K562 (cell line): ENCODE measurements around the gene ADK.

Source experiments
- BHLHE40 ChIP-seq: IDR thresholded peaks from 2 replicates; pipeline ENCODE4 v1.6.1; 2011; ENCODE audit warnings: low read length, improper control_type of control experiment
- MEF2D ChIP-seq: conservative IDR thresholded peaks from 2 replicates; pipeline ENCODE4 v1.6.1; 2016; ENCODE audit warnings: low read depth, missing genetic modification characterization, missing compliant biosample characterization
- PATZ1 ChIP-seq: fragments of 250-450 bp; sonication (Bioruptor Pico); IDR thresholded peaks from 2 replicates; pipeline ENCODE4 v1.5.0; 2020; ENCODE audit warnings: mild to moderate bottlenecking, borderline replicate concordance
- ZFP36 ChIP-seq: fragments of 150-350 bp; IDR thresholded peaks from 2 replicates; pipeline ENCODE4 v1.6.1; 2018; ENCODE audit warnings: low read length, low read depth; ENCODE audit not compliant: partially characterized antibody

- TF ChIP-seq ZFP36 (no peak), BHLHE40 (no peak), PATZ1 (CRISPR knock-in tag) (no peak), MEF2D (tag) (no peak)
Observed at GRCh38 chr10:74728225-74728624, 577.2 kb downstream of the ADK start.
